Neural progenitor cell (in vitro differentiated cells): ENCODE results near the gene NAALAD2. TPM values are rescaled to one million over a fixed set of nuclear protein-coding genes. Genes with fewer than 3 reads are reported as not detected.

Source experiments
- DNase-seq: peaks from one replicate; pipeline ENCODE4 v3.0.0-alpha.2; 2016; ENCODE audit warnings: low spot score
- H2AFZ ChIP-seq: fragments of 200-600 bp; sonication (generic); replicated peaks from 2 replicates; pipeline ENCODE4 v1.6.1; 2016; ENCODE audit warnings: antibody characterized with exemption
- H3F3A ChIP-seq: fragments of 200-600 bp; sonication (generic); 2 replicates; pipeline ENCODE4 v1.6.1; 2016; ENCODE audit warnings: antibody characterized with exemption, low read depth
- H3K27ac ChIP-seq: fragments of 200-600 bp; sonication (generic); 2 replicates; pipeline ENCODE4 v1.5.1; 2016; ENCODE audit warnings: mild to moderate bottlenecking
- H3K27me3 ChIP-seq: fragments of 200-600 bp; sonication (generic); 2 replicates; pipeline ENCODE4 v1.6.1; 2016; ENCODE audit warnings: mild to moderate bottlenecking, moderate library complexity
- H3K36me3 ChIP-seq: fragments of 200-600 bp; sonication (generic); 2 replicates; pipeline ENCODE4 v1.5.1; 2016
- H3K4me1 ChIP-seq: fragments of 200-600 bp; sonication (generic); 2 replicates; pipeline ENCODE4 v1.6.1; 2016; ENCODE audit warnings: mixed run types
- H3K4me2 ChIP-seq: fragments of 200-600 bp; sonication (generic); 2 replicates; pipeline ENCODE4 v1.6.1; 2016
- H3K4me3 ChIP-seq: fragments of 200-600 bp; sonication (generic); 2 replicates; pipeline ENCODE4 v1.5.1; 2016
- H3K79me2 ChIP-seq: fragments of 200-600 bp; sonication (generic); 2 replicates; pipeline ENCODE4 v1.6.1; 2016; ENCODE audit warnings: low read depth
- H3K9ac ChIP-seq: fragments of 200-600 bp; sonication (generic); 2 replicates; pipeline ENCODE4 v1.6.1; 2016
- H3K9me3 ChIP-seq: fragments of 200-600 bp; sonication (generic); 2 replicates; pipeline ENCODE4 v1.5.1; 2016; ENCODE audit warnings: low read depth
- H4K20me1 ChIP-seq: fragments of 200-600 bp; sonication (generic); 2 replicates; pipeline ENCODE4 v1.6.1; 2016; ENCODE audit warnings: low read depth
- H3K27ac Mint-ChIP-seq: 3 replicates; pipeline ENCODE4 v1.8.0; 2021; ENCODE audit warnings: mixed read lengths
- H3K27me3 Mint-ChIP-seq: 2 replicates; pipeline ENCODE4 v1.8.0; 2022; ENCODE audit warnings: low read depth, mild to moderate bottlenecking, inconsistent platforms, moderate library complexity, mixed read lengths; ENCODE audit not compliant: insufficient read depth
- H3K36me3 Mint-ChIP-seq: 3 replicates; pipeline ENCODE4 v1.8.0; 2021; ENCODE audit warnings: mixed read lengths
- H3K4me1 Mint-ChIP-seq: 3 replicates; pipeline ENCODE4 v1.8.0; 2021; ENCODE audit warnings: mixed read lengths
- H3K4me3 Mint-ChIP-seq: 3 replicates; pipeline ENCODE4 v1.8.0; 2021; ENCODE audit warnings: mild to moderate bottlenecking, moderate library complexity, mixed read lengths
- H3K9me3 Mint-ChIP-seq: 3 replicates; pipeline ENCODE4 v1.8.0; 2020; ENCODE audit warnings: mixed read lengths
- CTCF ChIP-seq: fragments of 200-600 bp; sonication (generic); IDR thresholded peaks from 2 replicates; pipeline ENCODE4 v1.5.1; 2017; ENCODE audit warnings: antibody characterized with exemption, mild to moderate bottlenecking
- EZH2 ChIP-seq: fragments of 200-600 bp; sonication (generic); IDR thresholded peaks from 2 replicates; pipeline ENCODE4 v1.6.1; 2017; ENCODE audit warnings: antibody characterized with exemption, mild to moderate bottlenecking, moderate library complexity
- EZH2phosphoT487 ChIP-seq: fragments of 200-600 bp; sonication (generic); IDR thresholded peaks from 2 replicates; pipeline ENCODE4 v1.6.1; 2017; ENCODE audit warnings: antibody characterized with exemption
- total RNA-seq: library from RNA; depleted of rRNA; stranded (reverse); fragments of >200 nt; gene quantifications from 2 replicates; pipeline ENCODE4 v1.2.3, GENCODE V29; 2015; ENCODE audit warnings: low replicate concordance

Gene NAALAD2
- total RNA-seq, 1 donor from 2014 or later: 67.1 TPM

- Mint-ChIP-seq H3K36me3 (no peaks in the 10 kb centered on the region), H3K27ac (no peak overlapping the region), H3K4me3 (no peak overlapping the region), H3K9me3 (no peaks in the 10 kb centered on the region), H3K27me3 (peaks cover 3% of the 10 kb centered on the region), H3K4me1 (no peaks in the 10 kb centered on the region)
- H2AFZ ChIP-seq: no peak overlapping the region
- no peak overlapping the region for H3K4me3 ChIP-seq
- no peaks in the 10 kb centered on the region for H3K4me1 ChIP-seq
- H3F3A ChIP-seq: no peaks in the 10 kb centered on the region
- H4K20me1 ChIP-seq: no peaks in the 10 kb centered on the region
- H3K79me2 ChIP-seq: no peaks in the 10 kb centered on the region
- no peak overlapping the region for H3K9ac ChIP-seq
- no peaks in the 10 kb centered on the region for H3K36me3 ChIP-seq
- no peak overlapping the region for H3K27ac ChIP-seq
- no peaks in the 10 kb centered on the region for H3K27me3 ChIP-seq
- no peaks in the 10 kb centered on the region for H3K9me3 ChIP-seq
- no peak for DNase-seq
- no peak for TF ChIP-seq EZH2
- TF ChIP-seq CTCF: no peak
- TF ChIP-seq EZH2phosphoT487: no peak
- no peak overlapping the region for H3K4me2 ChIP-seq
Measured at GRCh38 chr11:90124946-90125345, 9.5 kb upstream of the NAALAD2 start.

DNA sequence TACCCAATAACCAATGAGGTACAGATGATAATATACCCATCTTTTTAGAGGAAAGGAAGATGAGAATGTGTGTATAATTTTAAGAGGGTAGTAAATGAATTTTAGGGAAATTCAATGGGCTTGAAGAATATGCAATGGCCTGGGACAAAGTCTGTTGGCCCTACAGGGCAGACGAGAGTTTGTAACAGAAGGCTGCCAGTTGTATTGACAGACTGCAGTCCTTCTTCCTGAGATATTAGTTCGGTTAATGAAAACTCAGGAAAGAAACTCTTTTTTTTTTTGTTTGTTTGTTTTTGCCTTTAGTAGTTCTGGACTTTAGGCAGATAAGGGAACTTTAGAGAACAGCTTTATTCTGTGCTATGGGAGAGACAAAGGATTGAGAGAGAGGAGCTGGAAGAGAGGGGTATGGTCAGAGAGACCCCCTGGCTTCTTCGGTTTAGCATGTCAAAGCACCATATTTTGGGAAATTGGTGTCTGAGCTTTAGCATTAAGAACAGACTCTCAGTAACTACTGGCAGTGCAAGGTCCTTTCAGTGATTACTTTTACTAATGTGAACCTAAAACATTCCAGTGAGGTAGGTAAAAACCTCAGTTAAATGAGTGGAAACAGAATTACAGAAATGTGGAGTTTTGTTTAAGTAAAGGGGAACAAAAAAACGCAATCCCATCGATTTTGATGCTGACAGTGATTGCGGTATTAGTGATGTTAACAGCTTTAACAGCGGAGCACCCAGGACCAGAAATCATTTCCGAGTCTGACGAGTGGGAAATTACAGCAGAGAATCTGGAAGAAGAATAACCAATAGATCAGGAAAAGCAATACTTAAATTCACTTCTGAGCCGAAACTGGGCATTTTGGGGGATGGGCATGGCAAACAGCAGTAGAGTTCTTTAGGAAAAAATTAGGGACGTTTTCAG lies 644 bp upstream of the NAALAD2 start:
- Histone ChIP-seq H3K27ac (no peak overlapping the region), H3K4me2 (peak overlapping the region; percentile 76), H3K79me2 (peaks cover 23% of the 10 kb centered on the region), H4K20me1 (no peaks in the 10 kb centered on the region), H3F3A (peaks cover 10% of the 10 kb centered on the region), H2AFZ (peak overlapping the region; percentile 95), H3K4me3 (peak overlapping the region; percentile 88), H3K4me1 (peaks cover 25% of the 10 kb centered on the region), H3K9ac (no peak overlapping the region), H3K9me3 (no peaks in the 10 kb centered on the region), H3K36me3 (no peaks in the 10 kb centered on the region), H3K27me3 (no peaks in the 10 kb centered on the region)
- Mint-ChIP-seq H3K9me3 (no peaks in the 10 kb centered on the region), H3K36me3 (peaks cover 5% of the 10 kb centered on the region), H3K4me1 (peaks cover 29% of the 10 kb centered on the region), H3K27ac (peak overlapping the region; percentile 7), H3K27me3 (no peaks in the 10 kb centered on the region), H3K4me3 (peak overlapping the region; percentile 83)
- TF ChIP-seq CTCF (no peak), EZH2 (no peak)
- DNase-seq: peak; percentile 10

DNA sequence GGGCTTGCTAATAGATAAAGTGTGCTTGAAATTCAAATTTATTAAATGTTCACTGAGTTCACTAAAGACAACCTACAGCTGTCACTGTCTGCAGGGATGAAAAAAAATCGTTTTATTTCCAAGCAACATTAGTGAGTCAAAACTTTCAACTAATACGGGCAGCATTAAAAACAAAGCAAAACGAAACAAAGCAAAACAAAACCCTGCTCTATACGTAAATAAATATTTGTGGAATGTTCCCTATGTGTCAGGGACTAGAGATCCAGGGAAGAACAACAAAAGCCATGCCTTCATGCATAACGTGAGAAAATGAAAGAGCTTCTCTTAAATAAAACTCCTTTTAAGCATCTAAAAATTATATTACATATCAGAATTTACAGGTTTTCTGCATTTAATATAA lies 553 bp downstream of the NAALAD2 start:
- peaks cover 10% of the 10 kb centered on the region for H3F3A ChIP-seq
- no peak for TF ChIP-seq EZH2phosphoT487
- TF ChIP-seq EZH2: no peak
- TF ChIP-seq CTCF: no peak
- no peaks in the 10 kb centered on the region for H3K9me3 ChIP-seq
- peaks cover 23% of the 10 kb centered on the region for H3K79me2 ChIP-seq
- peak overlapping the region; percentile 76 for H3K4me2 ChIP-seq
- H2AFZ ChIP-seq: peak overlapping the region; percentile 95
- Mint-ChIP-seq H3K4me1 (peaks cover 29% of the 10 kb centered on the region), H3K4me3 (peak overlapping the region; percentile 83), H3K27me3 (no peaks in the 10 kb centered on the region), H3K36me3 (peaks cover 11% of the 10 kb centered on the region), H3K9me3 (no peaks in the 10 kb centered on the region), H3K27ac (peak overlapping the region; percentile 67)
- H4K20me1 ChIP-seq: no peaks in the 10 kb centered on the region
- peak overlapping the region; percentile 39 for H3K9ac ChIP-seq
- H3K36me3 ChIP-seq: no peaks in the 10 kb centered on the region
- DNase-seq: peak; percentile 12
- no peaks in the 10 kb centered on the region for H3K27me3 ChIP-seq
- H3K27ac ChIP-seq: no peak overlapping the region
- H3K4me1 ChIP-seq: peaks cover 25% of the 10 kb centered on the region
- peak overlapping the region; percentile 88 for H3K4me3 ChIP-seq
